Endothelial cell of umbilical vein (primary cell): Measurements from ENCODE around the gene WIZ. TPM values are rescaled to one million over a fixed set of nuclear protein-coding genes. Genes with fewer than 3 reads are reported as not detected.

Experiments
- BruUV-seq: library from RNA; stranded (reverse); fragments of 400-500 nt; replicated peaks from 2 replicates; lab custom pipeline; 2021; lab: Mats Ljungman, UMichigan
- CTCF ChIA-PET: fragments of 300-600, 350-600 bp; sonication (Branson Sonifier 250); formaldehyde crosslinking; loops from one replicate; lab custom pipeline; 2021; ENCODE audit warnings: antibody characterized with exemption, inconsistent platforms; lab: Charles Lee
- POLR2A ChIA-PET: fragments of 300-600, 350-600 bp; sonication (Branson Sonifier 250); formaldehyde crosslinking; loops from one replicate; lab custom pipeline; 2021; ENCODE audit warnings: antibody characterized with exemption, inconsistent platforms; lab: Charles Lee
- DNase-seq: peaks from one replicate; pipeline ENCODE4 v3.0.0-alpha.2; 2011; ENCODE audit warnings: low read depth, low spot score
- FAIRE-seq: peaks from 2 replicates; lab custom pipeline; 2011; peaks lifted over from hg19 to GRCh38; lab: Jason Lieb, UNC
- H2AFZ ChIP-seq: 2 replicates; pipeline ENCODE4 v1.6.0; 2012; ENCODE audit warnings: low read depth, low read length, control low read depth, inconsistent platforms
- H3K27ac ChIP-seq: 2 replicates; pipeline ENCODE4 v1.5.1; 2011; ENCODE audit warnings: low read depth, mild to moderate bottlenecking, control low read depth, low read length, moderate library complexity; ENCODE audit not compliant: insufficient read depth
- H3K27me3 ChIP-seq, 2 experiments: 2 replicates each; pipeline versions ENCODE4 v1.6.0 to v1.6.1; 2011; ENCODE audit warnings: low read length in 2 of 2, mixed read lengths in 1 of 2; ENCODE audit not compliant: control insufficient read depth in 2 of 2, insufficient read depth in 2 of 2
- H3K36me3 ChIP-seq, 2 experiments: 2 replicates in 1 of 2; 3 replicates in 1 of 2; pipeline ENCODE4 v1.5.1; 2011; ENCODE audit warnings: low read length in 2 of 2, mild to moderate bottlenecking in 1 of 2, moderate library complexity in 1 of 2; ENCODE audit not compliant: control insufficient read depth in 2 of 2, insufficient read depth in 2 of 2; ENCODE audit errors: extremely low read depth in 1 of 2
- H3K4me1 ChIP-seq: 3 replicates; pipeline ENCODE4 v1.5.1; 2011; ENCODE audit warnings: mild to moderate bottlenecking, low read length; ENCODE audit not compliant: control insufficient read depth, insufficient read depth; ENCODE audit errors: extremely low read depth
- H3K4me2 ChIP-seq: 2 replicates; pipeline ENCODE4 v1.6.1; 2011; ENCODE audit warnings: low read length, control low read depth, mixed read lengths; ENCODE audit not compliant: insufficient read depth
- H3K4me3 ChIP-seq, 3 experiments: fragments of 200-600 bp in 1 of 3; sonication (generic), shearing (Covaris generic) in 1 of 3; replicated peaks in 1 of 3; 2 replicates each; pipeline ENCODE4 v1.5.1; 2011 to 2016; ENCODE audit warnings: control low read depth in 3 of 3, low read length in 3 of 3, mild to moderate bottlenecking in 2 of 3, inconsistent platforms in 1 of 3, low read depth in 1 of 3, moderate library complexity in 1 of 3; ENCODE audit not compliant: insufficient read depth in 1 of 3
- H3K79me2 ChIP-seq: 2 replicates; pipeline ENCODE4 v1.6.0; 2012; ENCODE audit warnings: low read length, inconsistent platforms; ENCODE audit not compliant: control insufficient read depth, insufficient read depth
- H3K9ac ChIP-seq: replicated peaks from 2 replicates; pipeline ENCODE3; 2011; ENCODE audit warnings: low read length, control low read depth; ENCODE audit not compliant: insufficient read depth; ENCODE audit errors: extremely low read depth
- H3K9me1 ChIP-seq: replicated peaks from 3 replicates; pipeline ENCODE4 v1.6.0; 2011; ENCODE audit warnings: mild to moderate bottlenecking, low read length; ENCODE audit not compliant: control insufficient read depth, insufficient read depth; ENCODE audit errors: extremely low read depth
- H3K9me3 ChIP-seq: replicated peaks from 2 replicates; pipeline ENCODE4 v1.5.1; 2012; ENCODE audit warnings: low read length, inconsistent platforms; ENCODE audit not compliant: control insufficient read depth, insufficient read depth
- H4K20me1 ChIP-seq: replicated peaks from 2 replicates; pipeline ENCODE3; 2011; ENCODE audit warnings: mild to moderate bottlenecking, low read length; ENCODE audit not compliant: control insufficient read depth, insufficient read depth; ENCODE audit errors: extremely low read depth
- EZH2 ChIP-seq: IDR thresholded peaks from 2 replicates; pipeline ENCODE4 v1.6.1; 2012; ENCODE audit warnings: borderline replicate concordance, low read depth, mild to moderate bottlenecking, moderate library complexity, low read length, inconsistent platforms; ENCODE audit not compliant: severe bottlenecking
- FOS ChIP-seq: IDR thresholded peaks from 2 replicates; pipeline ENCODE4 v1.6.1; 2011; ENCODE audit warnings: mild to moderate bottlenecking, low read length, moderate library complexity, borderline replicate concordance; ENCODE audit not compliant: insufficient read depth
- GATA2 ChIP-seq: IDR thresholded peaks from 2 replicates; pipeline ENCODE4 v1.7.0; 2011; ENCODE audit warnings: low read depth, mild to moderate bottlenecking, moderate library complexity, mixed read lengths, low read length; ENCODE audit not compliant: insufficient read length, insufficient read depth
- JUN ChIP-seq: IDR thresholded peaks from 2 replicates; pipeline ENCODE4 v1.6.1; 2011; ENCODE audit warnings: borderline replicate concordance, low read depth; ENCODE audit not compliant: insufficient read length, insufficient read depth
- MYC ChIP-seq: IDR thresholded peaks from one replicate; pipeline ENCODE4 v1.6.1; 2011; ENCODE audit warnings: mild to moderate bottlenecking, low read depth, low read length
- POLR2A ChIP-seq: IDR thresholded peaks from 2 replicates; pipeline ENCODE4 v1.6.1; 2012; ENCODE audit warnings: low read depth, mild to moderate bottlenecking, control low read depth, low read length
- POLR2AphosphoS5 ChIP-seq: IDR thresholded peaks from 2 replicates; pipeline ENCODE4 v1.6.1; 2012; ENCODE audit warnings: low read depth, mild to moderate bottlenecking, control low read depth, low read length, moderate library complexity; ENCODE audit not compliant: insufficient read depth
- dilution Hi-C: fragments of 300-500 bp; cut with MboI; formaldehyde crosslinking; loops from one replicate; pipeline ENCODE4 v1.15.0; 2019; ENCODE audit warnings: low sequenced_read_pairs; ENCODE audit not compliant: extremely low pct_ligation_motif_present
- intact Hi-C: fragments of 100-400 bp; cut with micrococcal nuclease; formaldehyde crosslinking; loops from one replicate; pipeline ENCODE4 v1.10.0; 2022
- polyA plus RNA-seq, 4 experiments: library from polyadenylated mRNA; depleted of rRNA in 3 of 4; stranded (reverse) in 3 of 4; unstranded in 1 of 4; fragments of >200 nt; gene quantifications; 2 replicates each; pipeline versions ENCODE4 v1.2.1 to v1.2.3, GENCODE V29; 2011 to 2012; ENCODE audit warnings: missing spikeins in 1 of 4
- total RNA-seq: library from RNA; stranded (reverse); gene quantifications from 2 replicates; pipeline ENCODE4 v1.2.3, GENCODE V29; 2021
- TF ChIP-seq, protein P1 (sequence below): IDR thresholded peaks from 2 replicates; pipeline ENCODE4 v1.6.1; 2011; ENCODE audit not compliant: insufficient read depth, insufficient read length
- TF ChIP-seq, protein P2 (sequence below), 2 donors: IDR thresholded peaks; 1 replicate in 1 of 2; 2 replicates in 1 of 2; pipeline ENCODE4 v1.5.1; 2011; ENCODE audit warnings: low read length in 2 of 2, mild to moderate bottlenecking in 2 of 2, moderate library complexity in 2 of 2, control low read depth in 1 of 2, inconsistent platforms in 1 of 2, low read depth in 1 of 2; ENCODE audit not compliant: insufficient read depth in 1 of 2; ENCODE audit errors: extremely low read depth in 1 of 2

WIZ gene
- total and polyA plus RNA-seq, 2 donors (not counting 3 experiments of a cell fraction or from before 2014, with no cell fraction given): 21.0 to 47.2 TPM

DNA sequence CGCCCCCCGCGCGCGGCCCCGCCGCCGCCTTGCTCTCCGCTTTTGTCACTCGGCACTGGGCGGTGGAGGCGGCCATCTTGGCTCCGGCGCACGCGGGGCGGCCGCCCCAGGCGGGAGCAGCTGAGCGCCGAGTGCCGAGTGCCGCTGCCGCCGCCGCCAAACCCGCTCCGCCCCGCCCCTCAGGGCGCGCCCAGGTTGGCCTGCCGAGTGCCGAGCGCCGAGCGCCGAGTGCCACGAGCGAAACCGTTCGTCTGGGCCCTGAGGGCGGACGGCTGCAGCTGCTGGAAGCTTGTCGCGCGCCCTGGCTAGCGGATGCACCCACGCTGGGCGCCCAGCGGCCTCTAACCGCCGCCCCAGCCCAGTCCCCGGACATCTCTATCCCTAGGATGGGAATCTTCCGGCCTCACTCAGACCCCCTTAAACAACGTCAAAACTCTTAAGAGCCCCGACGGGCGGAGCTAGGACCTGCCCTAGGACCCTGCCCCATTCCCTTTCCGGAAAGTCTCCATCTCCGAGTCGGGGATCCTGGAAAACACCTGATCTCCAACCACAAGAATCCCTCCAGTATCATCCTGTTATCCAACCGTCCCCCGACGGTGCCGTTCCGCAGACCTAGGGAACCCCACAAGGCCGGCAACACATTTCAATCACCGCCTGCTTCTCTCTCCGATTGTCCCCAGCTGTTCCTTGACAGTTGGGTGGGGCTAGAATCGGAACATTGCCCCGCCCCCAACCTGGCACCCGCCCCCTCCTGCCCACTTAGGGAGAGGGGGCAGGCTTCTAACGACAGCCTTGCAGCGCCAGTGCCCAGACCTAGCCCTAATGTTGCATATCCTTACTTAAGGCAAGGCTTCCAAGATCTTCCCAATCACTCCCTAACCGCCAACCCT lies 16.9 kb downstream of the WIZ start:
- Histone ChIP-seq H3K27me3 (no peaks in the 10 kb centered on the region), H3K4me2 (peak overlapping the region; percentile 83), H3K79me2 (peaks cover 42% of the 10 kb centered on the region), H3K27ac (peak overlapping the region; percentile 25), H3K4me1 (peaks cover 12% of the 10 kb centered on the region), H3K36me3 (peaks cover 4 to 8% of the 10 kb centered on the region in 2 experiments), H3K4me3 (peak overlapping the region; percentile 52 to 77 (median 71)), H3K9ac (peak overlapping the region; percentile 62), H3K9me1 (no peaks in the 10 kb centered on the region), H2AFZ (peak overlapping the region; percentile 87), H3K9me3 (no peaks in the 10 kb centered on the region), H4K20me1 (no peaks in the 10 kb centered on the region)
- DNase-seq (peak; percentile 88), FAIRE-seq (peak; percentile 80)
- CTCF ChIA-PET: interaction anchor here (0.7 to 3.6 kb wide), 6 partner anchors 14 to 255 kb away, joined by 3 to 24 read pairs (median 5); partner anchors contain the start of genes AKAP8L and WIZ
- peak; percentile 75 for TF ChIP-seq POLR2A
- peak; percentile 95 for TF ChIP-seq POLR2AphosphoS5
- no peak for TF ChIP-seq EZH2
- peak; percentile 58 for TF ChIP-seq MYC
- no peak for TF ChIP-seq FOS
- TF ChIP-seq GATA2: no peak
- TF ChIP-seq, protein P1, sequence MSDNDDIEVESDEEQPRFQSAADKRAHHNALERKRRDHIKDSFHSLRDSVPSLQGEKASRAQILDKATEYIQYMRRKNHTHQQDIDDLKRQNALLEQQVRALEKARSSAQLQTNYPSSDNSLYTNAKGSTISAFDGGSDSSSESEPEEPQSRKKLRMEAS: peak; percentile 54
- TF ChIP-seq, protein P2, sequence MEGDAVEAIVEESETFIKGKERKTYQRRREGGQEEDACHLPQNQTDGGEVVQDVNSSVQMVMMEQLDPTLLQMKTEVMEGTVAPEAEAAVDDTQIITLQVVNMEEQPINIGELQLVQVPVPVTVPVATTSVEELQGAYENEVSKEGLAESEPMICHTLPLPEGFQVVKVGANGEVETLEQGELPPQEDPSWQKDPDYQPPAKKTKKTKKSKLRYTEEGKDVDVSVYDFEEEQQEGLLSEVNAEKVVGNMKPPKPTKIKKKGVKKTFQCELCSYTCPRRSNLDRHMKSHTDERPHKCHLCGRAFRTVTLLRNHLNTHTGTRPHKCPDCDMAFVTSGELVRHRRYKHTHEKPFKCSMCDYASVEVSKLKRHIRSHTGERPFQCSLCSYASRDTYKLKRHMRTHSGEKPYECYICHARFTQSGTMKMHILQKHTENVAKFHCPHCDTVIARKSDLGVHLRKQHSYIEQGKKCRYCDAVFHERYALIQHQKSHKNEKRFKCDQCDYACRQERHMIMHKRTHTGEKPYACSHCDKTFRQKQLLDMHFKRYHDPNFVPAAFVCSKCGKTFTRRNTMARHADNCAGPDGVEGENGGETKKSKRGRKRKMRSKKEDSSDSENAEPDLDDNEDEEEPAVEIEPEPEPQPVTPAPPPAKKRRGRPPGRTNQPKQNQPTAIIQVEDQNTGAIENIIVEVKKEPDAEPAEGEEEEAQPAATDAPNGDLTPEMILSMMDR (IDR thresholded peaks at IDR 0.05; ENCODE audit: extremely low read depth in 1 of 2, insufficient read depth in 1 of 2, low read depth in 1 of 2, low read length in 2 of 2): no peak
- TF ChIP-seq JUN: no peak
- intact Hi-C loops: loop anchor here (1.0 kb wide), 4 partner anchors 14 to 123 kb away; no protein-coding TSS in a partner anchor
- POLR2A ChIA-PET: interaction anchor here (1.4 to 1.9 kb wide), 2 partner anchors 14 to 20 kb away, joined by 5 to 10 read pairs; partner anchors contain the start of gene AKAP8L
- dilution Hi-C loops: no loop called here
- TSS peak; percentile 56 for BruUV-seq
